ENCODE data around the gene PLCG2.
"Not testable (repeated sequence)": the region's sequence is repeated elsewhere in the genome, so short reads cannot be mapped to it uniquely, and the experiment has no call there.

The PLCG2 gene

GRCh38 chr16:81754858-81755257, 24.2 kb upstream of the PLCG2 start:
- DNase-seq (ENCODE audit: low read depth) = no peak

- no peak for DNase-seq (ENCODE audit: low read depth)
Measured at GRCh38 chr16:81755915-81756614, 23.0 kb upstream of the PLCG2 start.

DNA sequence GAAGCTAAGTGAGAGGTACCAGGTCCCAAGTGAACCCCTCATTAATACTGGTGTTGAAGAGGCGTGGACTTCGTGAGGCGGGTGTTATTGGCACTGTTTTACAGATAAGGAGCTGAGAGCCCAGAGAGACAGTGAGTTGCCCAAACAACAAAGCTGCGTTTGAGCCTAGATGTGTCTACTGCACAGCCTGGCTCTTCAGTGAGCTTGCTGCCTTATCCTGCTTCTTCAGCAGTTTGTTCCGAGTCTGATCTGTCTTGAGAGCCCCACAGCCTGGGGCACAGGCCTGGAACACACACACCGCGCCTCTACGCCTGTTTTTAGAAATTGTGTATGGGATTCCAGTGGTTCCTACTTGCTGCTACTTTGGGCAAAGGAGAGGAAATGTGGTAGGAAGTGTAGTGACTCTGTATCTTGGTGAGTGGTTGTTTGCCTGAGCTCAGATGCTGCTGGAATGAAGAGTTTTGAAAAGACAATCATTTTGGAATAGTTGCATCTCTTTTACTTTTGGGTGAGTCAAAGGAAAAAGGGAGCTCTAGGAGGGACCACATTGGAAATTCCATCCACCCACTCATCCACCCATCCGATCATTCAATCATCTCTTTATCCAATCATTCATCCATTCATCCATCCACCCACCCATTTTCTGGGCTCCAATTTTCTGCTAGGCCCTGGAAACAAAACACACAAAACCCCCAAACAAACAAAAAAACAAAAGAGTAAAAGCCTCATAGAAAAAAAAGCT, 22.3 kb upstream of the PLCG2 start:
- no peak for DNase-seq (ENCODE audit: low read depth)

DNA sequence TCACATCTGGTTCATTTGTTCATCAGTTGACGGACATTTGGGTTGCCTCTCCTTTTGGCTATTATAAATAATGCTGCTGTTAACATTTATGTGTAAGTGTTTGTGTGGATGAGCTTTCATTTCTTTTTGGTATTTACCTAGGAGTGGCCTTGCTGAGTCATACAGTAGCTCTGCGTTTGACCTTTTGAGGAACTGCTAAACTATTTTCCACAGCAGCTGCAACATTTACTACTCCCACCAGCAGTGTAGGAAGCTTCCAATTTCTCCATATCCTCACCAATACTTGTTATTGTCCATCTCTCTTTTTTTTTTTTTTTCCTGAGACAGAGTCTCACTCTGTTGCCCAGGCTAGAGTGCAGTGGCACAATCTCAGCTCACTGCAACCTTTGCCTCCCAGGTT, 20.7 kb upstream of the PLCG2 start:
- DNase-seq (ENCODE audit: low read depth) = no peak

GRCh38 chr16:81762322-81762721, 16.8 kb upstream of the PLCG2 start:
- DNase-seq (ENCODE audit: low read depth) = not testable (repeated sequence)

DNA sequence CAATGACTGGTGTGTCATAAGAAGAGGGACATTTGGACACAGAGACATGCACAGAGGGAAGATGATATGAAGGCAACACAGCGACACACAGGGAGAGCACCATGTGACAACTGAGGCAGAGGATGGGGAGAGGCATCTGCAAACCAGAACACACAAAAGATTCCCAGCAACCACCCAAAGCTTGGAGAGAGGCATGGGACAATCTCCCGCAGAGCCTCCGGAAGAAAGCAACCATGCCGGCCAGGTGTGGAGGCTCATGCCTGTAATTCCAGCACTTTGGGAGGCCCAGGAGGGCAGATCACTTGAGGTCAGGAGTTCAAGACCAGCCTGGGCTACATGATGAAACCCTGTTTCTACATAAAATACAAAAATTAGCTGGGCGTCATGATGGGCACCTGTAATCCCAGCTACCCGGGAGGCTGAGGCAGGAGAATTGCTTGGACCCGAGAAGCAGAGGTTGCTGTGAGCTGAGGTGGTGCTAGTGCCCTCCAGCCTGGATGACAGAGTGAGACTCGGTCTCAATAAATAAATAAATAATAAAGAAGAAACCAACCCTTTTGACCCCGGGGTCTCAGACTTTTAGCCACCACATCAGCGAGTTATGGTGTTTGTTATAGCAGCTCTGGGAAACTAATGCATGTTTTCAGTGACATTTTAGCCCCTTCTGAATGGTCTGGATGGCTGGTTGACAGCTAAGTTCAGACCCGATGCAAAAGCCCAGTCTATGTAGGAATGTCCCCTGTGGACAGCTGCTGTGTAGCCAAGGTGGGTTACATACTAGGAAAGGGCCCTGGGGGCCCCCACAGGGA, 13.8 kb upstream of the PLCG2 start:
- no peak for DNase-seq (ENCODE audit: low read depth)

- no peak for DNase-seq (ENCODE audit: low read depth)
Measured at GRCh38 chr16:81765969-81766368, 13.1 kb upstream of the PLCG2 start.

- no peak for DNase-seq (ENCODE audit: low read depth)
Measured at GRCh38 chr16:81767987-81768592, 11.0 kb upstream of the PLCG2 start.

- DNase-seq (ENCODE audit: low read depth) = no peak
Measured at GRCh38 chr16:81770008-81770407, 9.1 kb upstream of the PLCG2 start.

DNA sequence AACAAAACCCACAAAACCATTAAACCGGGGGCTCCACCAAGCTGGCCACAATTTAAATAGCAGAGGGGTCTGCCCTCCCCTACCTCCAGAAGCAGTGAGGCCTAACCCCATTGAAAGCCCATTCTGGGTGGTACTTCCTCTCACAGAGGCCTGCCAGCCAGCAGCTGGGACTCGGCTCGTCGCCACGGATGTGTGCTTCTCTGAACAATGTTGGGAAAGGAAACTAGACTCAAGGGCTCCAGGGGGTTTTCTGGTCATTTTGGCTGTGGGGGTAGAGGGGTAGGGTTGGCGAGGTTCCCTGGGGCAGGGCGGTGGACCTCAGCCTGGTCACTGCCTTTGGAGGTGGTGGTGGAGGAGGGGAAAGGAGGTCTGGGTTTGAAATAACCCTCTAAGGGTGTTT, 4.7 kb upstream of the PLCG2 start:
- no peak for DNase-seq (ENCODE audit: low read depth)

DNA sequence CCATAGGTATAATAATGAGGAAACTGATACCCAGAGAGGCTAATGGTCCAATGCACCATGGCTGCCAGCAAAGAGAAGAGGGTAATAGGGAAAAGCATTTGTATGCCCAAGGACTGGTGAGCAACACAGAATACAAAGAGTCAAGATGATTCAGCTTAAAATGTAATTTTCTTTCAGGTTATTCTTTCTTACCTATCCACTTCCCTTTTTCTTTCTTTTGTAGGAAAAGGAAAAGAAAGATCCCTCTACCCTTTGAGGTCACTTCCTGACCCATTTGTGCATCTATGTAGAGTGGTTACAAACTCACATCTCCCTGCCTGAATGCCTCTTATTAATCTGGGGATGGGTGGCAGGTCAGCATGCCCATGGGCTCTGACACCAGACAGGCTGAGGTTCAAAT, 3.5 kb upstream of the PLCG2 start:
- no peak for DNase-seq (ENCODE audit: low read depth)

GRCh38 chr16:81778231-81778630, 860 bp upstream of the PLCG2 start:
- no peak for DNase-seq (ENCODE audit: low read depth)

DNA sequence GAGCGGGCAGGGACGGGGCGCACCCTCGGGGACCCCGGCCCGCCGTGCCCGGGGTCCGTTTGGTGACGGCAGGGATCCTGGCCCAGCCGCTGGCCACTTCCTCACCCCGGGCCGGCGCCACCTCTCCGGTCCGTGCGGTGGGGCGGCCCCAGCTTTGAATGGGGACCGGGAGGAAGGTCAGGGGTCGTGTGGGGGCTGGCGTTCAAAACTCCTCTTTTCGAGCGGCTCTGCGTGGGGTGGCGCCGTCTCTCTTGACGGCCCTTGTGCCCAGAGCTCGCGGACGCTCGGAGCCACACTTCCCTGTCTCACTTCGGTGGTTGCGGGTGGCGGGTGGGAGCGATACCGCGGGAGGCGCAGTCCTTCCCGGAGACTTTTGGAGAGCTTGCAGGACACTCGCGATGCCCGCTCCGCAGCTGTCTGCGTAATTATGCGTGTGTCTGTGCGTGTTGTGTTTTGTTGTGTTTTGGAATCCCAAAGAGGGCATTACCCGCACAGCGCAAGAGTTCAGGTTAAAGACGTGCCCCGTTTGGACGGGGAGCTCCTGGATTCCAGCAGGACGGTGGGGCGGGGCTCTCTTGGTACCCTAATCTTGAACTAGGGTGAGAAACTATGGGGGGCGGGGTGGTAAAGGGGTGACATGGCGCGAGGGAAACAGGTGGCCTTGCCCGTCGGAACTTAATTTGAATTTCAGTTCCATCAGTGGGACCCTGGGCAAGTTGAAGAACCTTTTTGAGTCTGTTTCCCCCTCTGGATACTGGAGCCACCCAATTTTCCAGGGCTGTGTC, 637 bp downstream of the PLCG2 start:
- DNase-seq (ENCODE audit: low read depth) = no peak

DNA sequence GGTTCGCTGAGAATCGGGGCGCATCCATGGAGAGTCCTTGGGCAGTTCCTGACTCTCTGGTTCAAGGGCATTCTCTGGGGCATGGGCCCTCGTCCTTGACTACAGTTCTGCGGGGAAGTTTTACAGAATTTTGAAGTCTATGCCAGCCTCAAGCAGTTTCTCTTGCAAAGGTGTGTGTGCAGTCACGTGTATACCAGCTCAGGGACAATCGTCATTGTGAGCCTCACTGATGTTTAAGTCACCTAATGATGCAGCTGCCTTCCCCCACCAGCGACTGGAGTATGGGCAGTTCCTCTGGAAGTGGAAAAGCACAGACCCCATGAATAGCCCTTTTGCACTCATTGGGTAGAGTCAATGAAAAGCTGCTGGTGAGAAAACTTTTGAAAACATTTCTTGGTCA, 1.3 kb downstream of the PLCG2 start:
- DNase-seq (ENCODE audit: low read depth) = no peak

GRCh38 chr16:81782236-81782635, 3.1 kb downstream of the PLCG2 start:
- DNase-seq (ENCODE audit: low read depth) = no peak

- no peak for DNase-seq (ENCODE audit: low read depth)
Measured at GRCh38 chr16:81784072-81784795, 5.1 kb downstream of the PLCG2 start.

DNA sequence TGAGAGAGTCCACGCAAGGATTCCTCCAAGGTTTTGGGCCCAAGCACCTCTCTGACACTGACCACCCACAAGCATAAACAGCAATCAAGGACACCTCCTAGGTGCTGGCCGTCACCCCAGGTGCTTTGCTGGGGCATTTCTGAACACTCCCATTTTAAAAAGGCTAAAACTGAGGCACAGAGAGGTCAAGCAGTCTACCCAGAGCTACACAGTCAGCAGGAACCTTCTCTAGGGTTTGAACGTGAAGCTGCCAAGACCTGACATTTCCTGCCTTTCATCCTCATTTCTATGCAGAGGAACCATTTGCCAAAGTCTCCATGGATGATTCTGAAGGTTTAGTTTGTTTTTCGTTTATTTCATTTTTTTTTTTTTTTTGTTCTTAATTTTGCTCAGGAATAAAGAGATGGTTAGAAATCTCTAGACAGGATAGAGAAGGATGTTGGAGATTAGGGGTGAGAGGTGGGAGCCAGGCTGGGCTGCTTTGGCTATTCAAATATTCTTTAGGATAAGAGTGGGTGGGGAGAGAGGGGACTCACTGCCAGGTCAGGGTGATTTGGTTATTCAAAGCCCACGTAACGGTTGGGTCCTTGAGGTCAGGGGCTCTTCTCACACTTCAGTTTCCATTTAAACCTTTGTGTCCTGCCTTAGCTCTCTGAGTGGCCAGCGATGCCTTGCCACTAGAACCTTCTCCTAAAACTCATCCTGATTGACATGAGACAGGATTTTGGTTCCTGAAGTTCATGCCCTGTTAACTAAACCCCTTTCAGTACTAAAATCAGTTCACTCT, 6.2 kb downstream of the PLCG2 start:
- DNase-seq (ENCODE audit: low read depth) = no peak

DNA sequence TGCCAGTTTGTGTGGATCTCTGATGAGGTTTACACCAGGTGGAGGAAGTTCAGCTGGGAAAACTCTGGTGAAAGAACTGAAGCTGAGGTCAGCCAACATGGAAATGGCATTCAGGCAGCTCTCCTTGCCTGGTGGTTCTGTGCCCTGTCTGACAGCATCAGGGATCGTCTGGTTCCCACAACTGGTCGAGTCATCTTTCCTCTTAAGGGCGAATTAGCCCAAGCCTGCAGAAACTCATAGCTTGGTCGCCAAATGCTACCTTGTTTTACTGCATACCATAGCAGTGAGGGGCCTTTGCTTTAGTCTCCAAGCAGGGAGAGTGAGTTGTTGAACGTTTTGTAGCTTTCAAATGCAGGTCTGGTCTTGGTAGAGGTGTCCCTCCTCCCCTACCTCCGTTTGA, 7.2 kb downstream of the PLCG2 start:
- DNase-seq (ENCODE audit: low read depth) = no peak

DNA sequence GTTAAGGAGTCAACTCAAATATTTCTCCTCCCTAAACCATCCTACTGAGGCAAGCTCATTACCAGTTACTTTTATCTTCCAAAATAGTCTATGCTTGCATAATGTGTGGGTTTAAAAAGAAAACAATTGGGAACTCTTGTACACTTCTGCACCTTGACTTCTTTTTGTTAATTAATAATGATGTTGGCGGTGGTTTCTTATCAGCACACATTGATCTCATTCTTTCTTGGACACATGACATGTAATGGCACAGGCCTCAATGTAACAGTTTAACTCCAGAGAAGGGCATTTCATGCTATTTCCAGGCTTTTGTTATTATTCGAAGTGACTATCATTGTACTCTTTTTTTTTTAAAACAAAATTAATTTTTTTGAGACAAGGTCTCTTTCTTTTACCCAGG, 7.8 kb downstream of the PLCG2 start:
- no peak for DNase-seq (ENCODE audit: low read depth)

- DNase-seq (ENCODE audit: low read depth) = no peak
Measured at GRCh38 chr16:81787659-81788058, 8.6 kb downstream of the PLCG2 start.
